NCI-H146 treated with DMSO at 0.1 percent for 48 hours (cell line): ENCODE data around the gene PPP2R1B.
A peak's percentile ranks its signal among the peaks of the same experiment; 100 is the strongest.

Experiments
- DNase-seq: peaks from one replicate; lab custom pipeline; 2025; ENCODE audit not compliant: unreplicated experiment; lab: John Stamatoyannopoulos, UW

PPP2R1B gene

DNA sequence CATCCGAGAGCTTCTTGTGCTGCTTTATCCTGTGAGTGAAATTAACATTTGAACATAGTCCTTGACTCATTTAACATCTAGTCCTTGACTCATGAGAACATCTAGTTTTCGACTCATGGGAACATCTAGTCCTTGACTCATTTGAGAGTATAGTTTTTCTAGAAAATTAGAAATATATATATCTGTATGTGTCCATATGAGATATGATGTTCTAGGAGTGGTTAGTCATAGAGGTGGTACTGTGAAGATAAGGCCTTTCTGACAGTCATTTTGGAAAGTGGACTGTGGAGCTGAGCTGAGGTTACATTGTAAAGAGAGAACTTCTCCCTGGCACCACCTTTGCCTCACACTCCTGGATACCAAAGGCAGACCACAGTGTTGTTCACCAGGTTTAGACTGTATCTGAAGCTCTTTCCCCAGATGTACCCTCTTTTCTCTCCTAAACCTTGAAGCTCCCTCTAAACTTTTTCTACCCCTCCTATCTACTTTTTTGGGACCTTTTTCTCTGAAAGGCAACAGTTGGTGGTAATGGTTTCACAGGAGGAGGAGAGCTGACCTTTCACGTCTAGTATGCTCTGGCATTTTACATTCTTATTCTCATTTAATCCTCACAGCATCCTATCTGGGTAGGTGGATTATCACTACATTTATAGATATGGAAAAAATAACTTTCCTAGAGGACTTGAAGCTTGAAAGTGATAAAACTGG is 67.2 kb downstream of the PPP2R1B start:
- DNase-seq, result no peak

- DNase-seq, result no peak
These were observed 68.2 kb downstream of the PPP2R1B start for GRCh38 chr11:111697933-111698371.

GRCh38 chr11:111696556-111696955 is 69.6 kb downstream of the PPP2R1B start:
- DNase-seq, result no peak

DNA sequence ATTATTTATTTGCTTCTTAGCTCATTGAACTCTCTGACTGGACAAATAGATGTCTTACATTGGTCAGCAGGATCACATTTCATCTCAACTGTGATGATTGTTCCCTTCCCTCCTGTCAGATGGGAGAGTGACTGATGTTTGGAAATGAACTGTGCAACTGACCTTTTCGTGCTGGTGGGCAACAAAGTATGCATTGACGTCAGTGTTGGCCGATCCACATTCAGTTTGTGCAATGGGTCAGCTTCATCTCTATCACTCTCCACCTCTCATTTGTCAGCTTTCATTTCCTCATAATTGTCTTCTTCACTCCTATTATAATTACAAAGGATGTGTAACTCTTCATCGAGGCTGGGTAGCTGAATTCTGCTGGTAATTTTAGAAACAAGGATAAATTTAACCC is 71.3 kb downstream of the PPP2R1B start:
- DNase-seq, result peak; percentile 67

- peak; percentile 28 for DNase-seq
These were observed 72.8 kb downstream of the PPP2R1B start for GRCh38 chr11:111693224-111693937.

- DNase-seq, result no peak
These were observed 74.4 kb downstream of the PPP2R1B start for GRCh38 chr11:111691741-111692140.

DNA sequence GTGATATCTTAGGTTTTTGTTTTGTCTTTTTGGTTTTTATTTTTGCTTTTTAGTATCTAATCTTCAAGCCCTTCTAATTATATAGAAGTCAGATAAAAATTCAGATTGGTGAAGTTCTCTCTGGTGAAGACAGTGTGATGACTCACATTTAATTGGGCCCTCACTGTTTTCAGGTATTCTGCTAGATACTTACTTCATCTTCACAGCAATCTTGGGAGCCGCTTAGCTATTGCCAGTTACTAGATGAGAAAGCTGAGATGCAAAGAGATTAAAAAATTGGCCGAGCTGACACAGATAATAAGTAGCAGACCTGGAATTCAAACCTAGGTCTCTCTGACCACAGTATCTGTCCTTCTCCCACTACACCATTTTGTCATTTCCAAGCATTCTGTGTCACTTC is 75.0 kb downstream of the PPP2R1B start:
- no peak for DNase-seq

GRCh38 chr11:111688013-111688412 is 78.2 kb downstream of the PPP2R1B start:
- no peak for DNase-seq

DNA sequence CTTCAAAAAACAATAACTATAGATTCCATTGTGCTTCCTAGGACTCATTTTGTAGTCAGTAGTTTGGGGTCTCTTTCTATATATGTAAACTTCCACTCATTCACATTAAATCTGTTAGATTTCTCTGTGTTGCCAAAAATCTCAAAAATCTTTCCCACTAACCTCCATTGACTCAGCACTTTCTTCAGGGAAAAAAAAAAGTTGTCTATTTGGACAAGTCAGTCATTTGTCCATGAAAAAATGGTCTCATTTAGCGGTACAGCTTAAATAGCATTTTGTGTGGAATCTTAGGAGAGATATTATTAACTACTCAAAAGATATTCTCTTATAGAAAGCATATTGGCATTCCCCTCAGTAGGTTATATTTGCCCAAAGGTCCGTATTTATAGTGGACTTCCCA is 81.9 kb downstream of the PPP2R1B start:
- no peak for DNase-seq

GRCh38 chr11:111683806-111684205 is 82.4 kb downstream of the PPP2R1B start:
- DNase-seq, result no peak

- no peak for DNase-seq
These were observed 85.6 kb downstream of the PPP2R1B start for GRCh38 chr11:111680486-111681175.
